ENCODE results near the gene KIF19. TPM values are rescaled to one million over a fixed set of nuclear protein-coding genes. Genes with fewer than 3 reads are reported as not detected.

KIF19 gene
- total RNA-seq, 1 donor from 2014 or later, result not detected

- Histone ChIP-seq H3K36me3 (ENCODE audit: control insufficient read depth, insufficient read depth, low read length) (no peaks in the 10 kb centered on the region), H3K4me3 (ENCODE audit: low read depth, low read length) (no peak overlapping the region), H3K27me3 (ENCODE audit: control insufficient read depth, insufficient read depth, low read length) (peaks cover 35% of the 10 kb centered on the region)
- peak; percentile 86 for TF ChIP-seq CTCF (IDR thresholded peaks at IDR 0.05; ENCODE audit: insufficient read depth, low read length, severe bottlenecking)
- DNase-seq (ENCODE audit: low read depth) (peak; percentile 23), FAIRE-seq (no peak)
Measured at GRCh38 chr17:74354123-74354522, 28.1 kb downstream of the KIF19 start.

- DNase-seq (ENCODE audit: low read depth), result no peak
- Histone ChIP-seq H3K27me3 (ENCODE audit: control insufficient read depth, insufficient read depth, low read length) (peaks cover 35% of the 10 kb centered on the region), H3K4me3 (ENCODE audit: low read depth, low read length) (no peak overlapping the region), H3K36me3 (ENCODE audit: control insufficient read depth, insufficient read depth, low read length) (no peaks in the 10 kb centered on the region)
- FAIRE-seq, result no peak
- no peak for TF ChIP-seq CTCF (IDR thresholded peaks at IDR 0.05; ENCODE audit: insufficient read depth, low read length, severe bottlenecking)
Measured at GRCh38 chr17:74354561-74354960, 28.5 kb downstream of the KIF19 start.

- DNase-seq (ENCODE audit: low read depth) (no peak), FAIRE-seq (no peak)
- H3K27me3 ChIP-seq (ENCODE audit: control insufficient read depth, insufficient read depth, low read length), result peaks cover 38% of the 10 kb centered on the region
- no peaks in the 10 kb centered on the region for H3K36me3 ChIP-seq (ENCODE audit: control insufficient read depth, insufficient read depth, low read length)
- TF ChIP-seq CTCF (IDR thresholded peaks at IDR 0.05; ENCODE audit: insufficient read depth, low read length, severe bottlenecking), result no peak
- H3K4me3 ChIP-seq (ENCODE audit: low read depth, low read length), result no peak overlapping the region
Measured at GRCh38 chr17:74355065-74355464, 29.0 kb downstream of the KIF19 start.

GRCh38 chr17:74356646-74357465 lies 30.8 kb downstream of the KIF19 start:
- Histone ChIP-seq H3K27me3 (ENCODE audit: control insufficient read depth, insufficient read depth, low read length) (peaks cover 40% of the 10 kb centered on the region), H3K36me3 (ENCODE audit: control insufficient read depth, insufficient read depth, low read length) (no peaks in the 10 kb centered on the region), H3K4me3 (ENCODE audit: low read depth, low read length) (no peak overlapping the region)
- DNase-seq (ENCODE audit: low read depth) (no peak), FAIRE-seq (no peak)
- TF ChIP-seq CTCF (IDR thresholded peaks at IDR 0.05; ENCODE audit: insufficient read depth, low read length, severe bottlenecking), result no peak

- TF ChIP-seq CTCF (IDR thresholded peaks at IDR 0.05; ENCODE audit: insufficient read depth, low read length, severe bottlenecking), result no peak
- no peak overlapping the region for H3K4me3 ChIP-seq (ENCODE audit: low read depth, low read length)
- FAIRE-seq, result no peak
Measured at GRCh38 chr17:74357466-74357809, 31.4 kb downstream of the KIF19 start.

GRCh38 chr17:74358697-74359096 lies 32.7 kb downstream of the KIF19 start:
- H3K27me3 ChIP-seq (ENCODE audit: control insufficient read depth, insufficient read depth, low read length), result peaks cover 28% of the 10 kb centered on the region
- no peaks in the 10 kb centered on the region for H3K36me3 ChIP-seq (ENCODE audit: control insufficient read depth, insufficient read depth, low read length)
- no peak for DNase-seq (ENCODE audit: low read depth)
- no peak for FAIRE-seq
- H3K4me3 ChIP-seq (ENCODE audit: low read depth, low read length), result no peak overlapping the region
- TF ChIP-seq CTCF (IDR thresholded peaks at IDR 0.05; ENCODE audit: insufficient read depth, low read length, severe bottlenecking), result no peak

More at GRCh38 chr17:74357466-74357809, 31.4 kb downstream of the KIF19 start:
- peaks cover 37% of the 10 kb centered on the region for H3K27me3 ChIP-seq (ENCODE audit: control insufficient read depth, insufficient read depth, low read length)
- DNase-seq (ENCODE audit: low read depth), result no peak
- H3K36me3 ChIP-seq (ENCODE audit: control insufficient read depth, insufficient read depth, low read length), result no peaks in the 10 kb centered on the region
